H1 (cell line): Measurements from ENCODE around the gene SMAP2. TPM values are rescaled to one million over a fixed set of nuclear protein-coding genes. Genes with fewer than 3 reads are reported as not detected.

Experiments used
- CTCF ChIA-PET: fragments of 300-600 bp; sonication (Branson Sonifier 250); formaldehyde crosslinking; loops from one replicate; lab custom pipeline; 2021; ENCODE audit not compliant: partially characterized antibody; lab: Charles Lee
- POLR2A ChIA-PET: fragments of 300-600 bp; sonication (Branson Sonifier 250); formaldehyde crosslinking; loops from one replicate; lab custom pipeline; 2021; ENCODE audit warnings: inconsistent platforms; ENCODE audit not compliant: partially characterized antibody; lab: Charles Lee
- DNase-seq, 2 experiments: peaks; one replicate each; pipeline versions ENCODE4 v3.0.0 to v3.0.0-alpha.2; 2010 to 2022; ENCODE audit warnings: low spot score in 2 of 2, low read depth in 1 of 2, mixed read lengths in 1 of 2
- FAIRE-seq: peaks from 2 replicates; lab custom pipeline; 2011; peaks lifted over from hg19 to GRCh38; lab: Jason Lieb, UNC
- H2AFZ ChIP-seq: 2 replicates; pipeline ENCODE4 v1.8.1; 2012; ENCODE audit warnings: low read length, inconsistent platforms
- H2AK5ac ChIP-seq: 2 replicates; pipeline ENCODE4 v1.6.1; 2013; ENCODE audit warnings: low read depth, low read length
- H2BK120ac ChIP-seq: replicated peaks from 2 replicates; pipeline ENCODE3; 2013; ENCODE audit warnings: low read depth, low read length, inconsistent platforms
- H2BK12ac ChIP-seq: 2 replicates; pipeline ENCODE4 v1.6.1; 2013; ENCODE audit warnings: low read depth, low read length
- H2BK15ac ChIP-seq: 2 replicates; pipeline ENCODE4 v1.6.1; 2013; ENCODE audit warnings: low read length
- H2BK20ac ChIP-seq: 2 replicates; pipeline ENCODE4 v1.6.1; 2013; ENCODE audit warnings: low read length
- H2BK5ac ChIP-seq: 2 replicates; pipeline ENCODE4 v1.6.1; 2013; ENCODE audit warnings: low read depth, low read length
- H3K14ac ChIP-seq: 2 replicates; pipeline ENCODE4 v1.6.1; 2013; ENCODE audit warnings: inconsistent platforms; ENCODE audit not compliant: insufficient read length
- H3K18ac ChIP-seq: 2 replicates; pipeline ENCODE4 v1.6.1; 2013; ENCODE audit warnings: low read length; ENCODE audit errors: extremely low read depth
- H3K23ac ChIP-seq: 2 replicates; pipeline ENCODE4 v1.6.1; 2013; ENCODE audit warnings: inconsistent platforms; ENCODE audit not compliant: insufficient read length
- H3K23me2 ChIP-seq: 2 replicates; pipeline ENCODE4 v1.6.1; 2013; ENCODE audit warnings: low read depth, low read length
- H3K27ac ChIP-seq: 2 replicates; pipeline ENCODE4 v1.6.1; 2011; ENCODE audit warnings: low read depth, low read length, inconsistent platforms
- H3K27me3 ChIP-seq, 4 experiments: replicated peaks in 1 of 4; 1 replicate in 1 of 4; 2 replicates in 3 of 4; pipeline versions ENCODE4 v1.6.1 to v1.8.1; 2011 to 2013; ENCODE audit warnings: low read length in 3 of 4, mild to moderate bottlenecking in 3 of 4, inconsistent platforms in 2 of 4, mixed read lengths in 2 of 4, moderate library complexity in 1 of 4; ENCODE audit not compliant: control insufficient read depth in 3 of 4, insufficient read depth in 3 of 4; ENCODE audit errors: extremely low read depth in 1 of 4
- H3K36me3 ChIP-seq, 4 experiments: 2 replicates each; pipeline versions ENCODE4 v1.6.1 to v1.8.1; 2011 to 2013; ENCODE audit warnings: mild to moderate bottlenecking in 4 of 4, low read length in 3 of 4, moderate library complexity in 2 of 4, control low read depth in 1 of 4, inconsistent platforms in 1 of 4; ENCODE audit not compliant: insufficient read depth in 4 of 4, control insufficient read depth in 2 of 4
- H3K4ac ChIP-seq: replicated peaks from 2 replicates; pipeline ENCODE3; 2013; ENCODE audit warnings: low read length, low read depth, mixed read lengths, inconsistent platforms; ENCODE audit not compliant: insufficient read length
- H3K4me1 ChIP-seq, 4 experiments: replicated peaks in 1 of 4; 1 replicate in 1 of 4; 2 replicates in 3 of 4; pipeline versions ENCODE4 v1.6.1 to v1.8.1; 2011 to 2013; ENCODE audit warnings: low read length in 3 of 4, inconsistent platforms in 2 of 4, mixed read lengths in 1 of 4; ENCODE audit not compliant: insufficient read depth in 4 of 4, control insufficient read depth in 3 of 4
- H3K4me2 ChIP-seq, 2 experiments: 2 replicates each; pipeline versions ENCODE4 v1.6.1 to v1.8.1; 2011 to 2013; ENCODE audit warnings: low read depth in 2 of 2, low read length in 2 of 2, control low read depth in 1 of 2, inconsistent platforms in 1 of 2, mild to moderate bottlenecking in 1 of 2; ENCODE audit not compliant: insufficient read depth in 1 of 2
- H3K4me3 ChIP-seq, 4 experiments: fragments of 200-600, 300-600 bp in 1 of 4; sonication (generic), shearing (Covaris generic), sonication (Bioruptor Twin) in 1 of 4; 2 replicates each; pipeline versions ENCODE4 v1.5.1 to v1.8.1; 2011 to 2016; ENCODE audit warnings: low read length in 4 of 4, low read depth in 3 of 4, control low read depth in 2 of 4, inconsistent platforms in 2 of 4, mild to moderate bottlenecking in 2 of 4, mixed read lengths in 1 of 4, moderate library complexity in 1 of 4; ENCODE audit not compliant: insufficient read depth in 2 of 4; ENCODE audit errors: extremely low read depth in 1 of 4
- H3K56ac ChIP-seq: replicated peaks from 2 replicates; pipeline ENCODE3; 2013; ENCODE audit warnings: low read depth, mild to moderate bottlenecking, mixed read lengths, low read length, inconsistent platforms; ENCODE audit not compliant: insufficient read length
- H3K79me1 ChIP-seq: 2 replicates; pipeline ENCODE4 v1.6.1; 2013; ENCODE audit warnings: low read depth, low read length, control low read depth
- H3K79me2 ChIP-seq, 2 experiments: 2 replicates each; pipeline versions ENCODE4 v1.6.1 to v1.8.1; 2012 to 2013; ENCODE audit warnings: low read length in 2 of 2, mild to moderate bottlenecking in 2 of 2, inconsistent platforms in 1 of 2; ENCODE audit not compliant: insufficient read depth in 2 of 2, control insufficient read depth in 1 of 2
- H3K9ac ChIP-seq, 4 experiments: replicated peaks in 1 of 4; 1 replicate in 1 of 4; 2 replicates in 3 of 4; pipeline versions ENCODE4 v1.6.1 to v1.8.1; 2011 to 2013; ENCODE audit warnings: low read depth in 3 of 4, low read length in 3 of 4, control low read depth in 2 of 4, mild to moderate bottlenecking in 2 of 4, moderate library complexity in 2 of 4, inconsistent platforms in 1 of 4; ENCODE audit errors: extremely low read depth in 1 of 4
- H3K9me3 ChIP-seq, 2 experiments: 2 replicates each; pipeline versions ENCODE4 v1.6.1 to v1.8.1; 2012 to 2013; ENCODE audit warnings: mild to moderate bottlenecking in 2 of 2, moderate library complexity in 2 of 2, control low read depth in 1 of 2, inconsistent platforms in 1 of 2, low read depth in 1 of 2, low read length in 1 of 2, mixed read lengths in 1 of 2; ENCODE audit not compliant: insufficient read depth in 2 of 2
- H4K20me1 ChIP-seq, 2 experiments: replicated peaks in 1 of 2; 2 replicates each; pipeline versions ENCODE3 to v1.8.1; 2011 to 2013; ENCODE audit warnings: inconsistent platforms in 2 of 2, low read length in 2 of 2, mild to moderate bottlenecking in 1 of 2; ENCODE audit not compliant: insufficient read depth in 2 of 2, control insufficient read depth in 1 of 2
- H4K5ac ChIP-seq: 2 replicates; pipeline ENCODE4 v1.6.1; 2013; ENCODE audit warnings: low read length, low read depth, mixed read lengths, inconsistent platforms; ENCODE audit not compliant: insufficient read length
- H4K8ac ChIP-seq: 2 replicates; pipeline ENCODE4 v1.8.0; 2013; ENCODE audit warnings: mild to moderate bottlenecking, moderate library complexity, low read length, inconsistent platforms; ENCODE audit not compliant: insufficient read depth; ENCODE audit errors: extremely low read depth
- H4K91ac ChIP-seq: replicated peaks from 2 replicates; pipeline ENCODE3; 2013; ENCODE audit warnings: low read length, mixed read lengths, inconsistent platforms; ENCODE audit not compliant: insufficient read length
- BACH1 ChIP-seq: IDR thresholded peaks from 2 replicates; pipeline ENCODE4 v1.6.1; 2012; ENCODE audit warnings: low read length, improper control_type of control experiment
- CBX5 ChIP-seq: fragments of 300-800, 300-1000 bp; sonication (generic); IDR thresholded peaks from 2 replicates; pipeline ENCODE4 v1.7.1; 2016; ENCODE audit warnings: antibody characterized with exemption, low read length, low read depth
- E2F6 ChIP-seq: IDR thresholded peaks from 2 replicates; pipeline ENCODE4 v1.6.1; 2012; ENCODE audit warnings: inconsistent platforms
- FOSL1 ChIP-seq: IDR thresholded peaks from 2 replicates; pipeline ENCODE4 v1.6.1; 2011; ENCODE audit warnings: mild to moderate bottlenecking, low read depth, low read length, moderate library complexity; ENCODE audit not compliant: insufficient read depth
- NANOG ChIP-seq: IDR thresholded peaks from 2 replicates; pipeline ENCODE4 v1.6.1; 2011; ENCODE audit warnings: low read length, low read depth, mild to moderate bottlenecking, inconsistent platforms; ENCODE audit not compliant: insufficient read depth, poor library complexity, severe bottlenecking
- NRF1 ChIP-seq: IDR thresholded peaks from 2 replicates; pipeline ENCODE4 v1.6.1; 2011; ENCODE audit warnings: mild to moderate bottlenecking, low read depth, low read length, improper control_type of control experiment
- POU5F1 ChIP-seq: IDR thresholded peaks from 2 replicates; pipeline ENCODE4 v1.6.1; 2011; ENCODE audit warnings: low read depth, mild to moderate bottlenecking, low read length, moderate library complexity
- RXRA ChIP-seq: IDR thresholded peaks from 2 replicates; pipeline ENCODE4 v1.6.1; 2011; ENCODE audit warnings: low read depth, mild to moderate bottlenecking, low read length, moderate library complexity; ENCODE audit not compliant: insufficient read depth
- SAP30 ChIP-seq: fragments of 300-600 bp; sonication (generic); IDR thresholded peaks from 2 replicates; pipeline ENCODE4 v1.7.1; 2012; ENCODE audit warnings: low read length, moderate library complexity, mild to moderate bottlenecking, inconsistent platforms; ENCODE audit not compliant: insufficient read depth, insufficient replicate concordance
- SIRT6 ChIP-seq: IDR thresholded peaks from one replicate; pipeline ENCODE4 v1.7.1; 2012; ENCODE audit warnings: low read length, inconsistent platforms
- TAF1 ChIP-seq: IDR thresholded peaks from 2 replicates; pipeline ENCODE4 v1.6.1; 2011; ENCODE audit warnings: mild to moderate bottlenecking, low read depth, low read length
- TEAD4 ChIP-seq: IDR thresholded peaks from 2 replicates; pipeline ENCODE4 v1.6.1; 2012; ENCODE audit warnings: low read depth, low read length, inconsistent platforms, mixed read lengths
- WGBS, 2 experiments: shearing (Covaris generic) in 1 of 2; methylation state at CpG; one replicate each; pipeline versions ENCODE4 v1.1.6 to v1.1.7; 2013 to 2015; ENCODE audit warnings: low lambda C conversion rate in 2 of 2, mixed read lengths in 2 of 2, inconsistent platforms in 1 of 2, low coverage in 1 of 2, missing lambda C conversion rate in 1 of 2; ENCODE audit not compliant: insufficient replicate concordance in 2 of 2, insufficient coverage in 1 of 2, insufficient read length in 1 of 2; ENCODE audit errors: extremely low coverage in 1 of 2, missing lambda C conversion rate in 1 of 2; 5-methylcytosine and 5-hydroxymethylcytosine counted together
- polyA plus RNA-seq, 7 experiments: library from polyadenylated mRNA; depleted of rRNA in 3 of 7; stranded (reverse) in 5 of 7; unstranded in 2 of 7; fragments of >200 nt in 5 of 7; fragments of 200-250 nt in 2 of 7; gene quantifications; 1 replicate in 5 of 7; 2 replicates in 1 of 7; 4 replicates in 1 of 7; pipeline versions ENCODE4 v1.2.1 to v1.2.3, GENCODE V29; 2011 to 2013; ENCODE audit warnings: missing spikeins in 2 of 7, mixed read lengths in 2 of 7
- total RNA-seq: library from RNA; stranded (reverse); fragmentation: NEBNext Ultra II Directional; extraction: Animal tissue kit (Norgen Biotek cat#: 25700); gene quantifications from 2 replicates; pipeline ENCODE4 v1.2.1, GENCODE V29; 2021

Gene SMAP2
- total and polyA plus RNA-seq, 2 of the 8 experiments (the other 6 are each of a cell fraction or from before 2014, with no cell fraction given), result 4.3 to 5.5 TPM

- ChIA-PET POLR2A (no interaction called here), CTCF (no interaction called here)
- H4K5ac ChIP-seq, result no peak overlapping the region
- H3K4me3 ChIP-seq, result no peak overlapping the region
- 84% methylated on average over 4 of the region's 4 CpGs; no CpG with 5 or more reads in 1 of the 2 experiments for WGBS, 2 experiments
- H3K36me3 ChIP-seq, result no peaks in the 10 kb centered on the region
- DNase-seq (no peak), FAIRE-seq (no peak)
- H2BK15ac ChIP-seq, result no peak overlapping the region
- H3K18ac ChIP-seq, result no peak overlapping the region
- no peak overlapping the region for H2BK120ac ChIP-seq
- H2BK20ac ChIP-seq, result no peak overlapping the region
- no peaks in the 10 kb centered on the region for H3K9me3 ChIP-seq
- no peaks in the 10 kb centered on the region for H3K27me3 ChIP-seq
- H4K20me1 ChIP-seq, result no peaks in the 10 kb centered on the region
- H4K8ac ChIP-seq, result no peak overlapping the region
- TF ChIP-seq NANOG, result no peak
- TF ChIP-seq E2F6, result no peak
- TF ChIP-seq TAF1, result no peak
- TF ChIP-seq TEAD4, result no peak
- TF ChIP-seq NRF1, result no peak
- TF ChIP-seq POU5F1, result no peak
- TF ChIP-seq RXRA, result no peak
- no peak for TF ChIP-seq SAP30
- no peak for TF ChIP-seq CBX5
- TF ChIP-seq FOSL1, result no peak
- no peak for TF ChIP-seq BACH1
- TF ChIP-seq SIRT6, result no peak
- H3K9ac ChIP-seq, result no peak overlapping the region
- no peak overlapping the region for H3K14ac ChIP-seq
- H3K4me2 ChIP-seq, result no peak overlapping the region
- no peaks in the 10 kb centered on the region for H3K79me1 ChIP-seq
- no peak overlapping the region for H3K27ac ChIP-seq
- no peaks in the 10 kb centered on the region for H3K79me2 ChIP-seq
- H2AFZ ChIP-seq, result no peak overlapping the region
- no peak overlapping the region for H2BK5ac ChIP-seq
- H4K91ac ChIP-seq, result no peak overlapping the region
- no peaks in the 10 kb centered on the region for H3K4me1 ChIP-seq
- no peaks in the 10 kb centered on the region for H3K23me2 ChIP-seq
- no peak overlapping the region for H3K4ac ChIP-seq
- no peak overlapping the region for H3K23ac ChIP-seq
- H2AK5ac ChIP-seq, result no peak overlapping the region
- no peak overlapping the region for H2BK12ac ChIP-seq
- no peak overlapping the region for H3K56ac ChIP-seq
Measured at GRCh38 chr1:40435876-40436275, 62.3 kb downstream of the SMAP2 start.
